GM19351 (cell line): Measurements from ENCODE around the gene SHROOM1.
"Not testable (repeated sequence)": the region's sequence is repeated elsewhere in the genome, so short reads cannot be mapped to it uniquely, and the experiment has no call there.

ENCODE experiments used
- ATAC-seq: cut with Tn5 transposase; IDR thresholded peaks from one replicate; pipeline ENCODE4 v1.9.1; 2021; ENCODE audit warnings: mild to moderate bottlenecking, moderate library complexity; ENCODE audit not compliant: unreplicated experiment

Gene SHROOM1, protein sequence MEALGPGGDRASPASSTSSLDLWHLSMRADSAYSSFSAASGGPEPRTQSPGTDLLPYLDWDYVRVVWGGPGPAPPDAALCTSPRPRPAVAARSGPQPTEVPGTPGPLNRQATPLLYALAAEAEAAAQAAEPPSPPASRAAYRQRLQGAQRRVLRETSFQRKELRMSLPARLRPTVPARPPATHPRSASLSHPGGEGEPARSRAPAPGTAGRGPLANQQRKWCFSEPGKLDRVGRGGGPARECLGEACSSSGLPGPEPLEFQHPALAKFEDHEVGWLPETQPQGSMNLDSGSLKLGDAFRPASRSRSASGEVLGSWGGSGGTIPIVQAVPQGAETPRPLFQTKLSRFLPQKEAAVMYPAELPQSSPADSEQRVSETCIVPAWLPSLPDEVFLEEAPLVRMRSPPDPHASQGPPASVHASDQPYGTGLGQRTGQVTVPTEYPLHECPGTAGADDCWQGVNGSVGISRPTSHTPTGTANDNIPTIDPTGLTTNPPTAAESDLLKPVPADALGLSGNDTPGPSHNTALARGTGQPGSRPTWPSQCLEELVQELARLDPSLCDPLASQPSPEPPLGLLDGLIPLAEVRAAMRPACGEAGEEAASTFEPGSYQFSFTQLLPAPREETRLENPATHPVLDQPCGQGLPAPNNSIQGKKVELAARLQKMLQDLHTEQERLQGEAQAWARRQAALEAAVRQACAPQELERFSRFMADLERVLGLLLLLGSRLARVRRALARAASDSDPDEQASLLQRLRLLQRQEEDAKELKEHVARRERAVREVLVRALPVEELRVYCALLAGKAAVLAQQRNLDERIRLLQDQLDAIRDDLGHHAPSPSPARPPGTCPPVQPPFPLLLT

DNA sequence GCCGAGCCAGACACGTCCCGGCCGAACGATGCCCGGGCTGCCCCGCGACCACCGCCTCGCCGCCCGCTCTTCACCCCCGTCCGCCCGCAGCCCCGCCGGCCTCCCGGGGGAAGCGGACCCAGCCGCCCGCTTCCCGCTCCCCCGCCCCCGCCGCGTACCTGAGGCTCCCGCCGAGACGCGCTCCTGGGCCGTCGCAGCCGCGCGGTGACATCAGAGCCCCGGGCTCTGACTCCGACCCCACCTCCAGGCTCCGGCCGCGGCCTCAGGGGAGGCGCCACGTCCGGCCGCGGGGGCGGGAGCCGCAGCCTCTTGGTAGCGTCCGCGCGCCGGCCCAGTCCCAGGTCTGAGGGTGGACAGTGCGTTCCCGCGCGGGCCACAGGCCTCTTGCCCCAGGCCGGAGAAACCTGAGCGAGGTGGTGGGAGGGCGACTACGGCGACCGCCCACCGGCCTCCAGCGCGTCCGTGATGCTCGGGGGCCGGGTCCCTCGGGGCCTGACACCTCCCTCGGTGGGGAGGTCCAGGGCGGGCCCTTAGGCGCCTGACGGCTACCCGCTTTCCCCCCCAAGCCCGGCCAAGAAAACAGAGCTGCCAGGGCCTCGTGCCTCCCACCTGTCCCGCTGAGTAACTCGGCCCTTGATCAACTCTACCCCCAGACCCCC, at the start of gene SHROOM1:
SHROOM1 (minus strand) TSS at position 212 of the 659 bp plus-strand sequence. CDS start 4,507 bp downstream, outside the sequence.
- peak; percentile 78 for ATAC-seq

DNA sequence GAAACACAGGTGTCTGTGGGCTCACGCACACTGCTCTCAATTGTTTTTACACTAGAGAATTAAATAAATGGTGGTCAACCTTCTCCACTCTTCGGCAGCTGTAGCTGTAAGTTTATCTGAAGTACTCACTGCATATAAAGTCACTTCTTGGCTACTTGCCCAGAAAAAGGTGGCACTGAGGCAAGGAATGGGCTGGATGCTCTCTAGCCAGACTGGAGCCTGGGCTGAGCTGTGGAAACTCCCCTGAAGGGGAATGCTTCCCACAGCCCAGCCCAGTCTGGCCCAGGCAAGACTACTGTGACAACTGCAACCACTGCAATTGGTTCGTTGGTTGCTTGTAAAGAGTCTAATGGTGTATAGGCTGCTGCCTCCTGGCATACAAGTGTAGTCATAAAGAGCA, 47.5 kb upstream of the SHROOM1 start:
- ATAC-seq = no peak

DNA sequence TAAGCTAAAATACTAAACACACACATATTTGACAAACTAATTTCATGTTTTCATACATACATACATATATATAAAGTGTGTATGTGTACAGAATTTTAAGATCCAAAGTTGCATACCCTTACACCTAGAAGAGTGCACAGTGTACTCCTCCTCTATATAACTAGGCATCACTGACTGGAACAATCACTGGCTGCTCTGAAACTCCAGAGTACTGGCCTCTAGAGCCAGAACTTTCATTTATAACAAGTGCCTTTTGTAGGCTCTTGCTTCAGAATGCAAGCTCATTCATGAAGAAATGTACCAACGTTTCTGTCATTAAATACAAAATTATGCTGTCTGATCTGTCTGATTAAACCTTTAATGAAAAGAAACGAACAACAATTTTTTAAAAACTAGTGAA, 47.0 kb upstream of the SHROOM1 start:
- ATAC-seq = no peak

DNA sequence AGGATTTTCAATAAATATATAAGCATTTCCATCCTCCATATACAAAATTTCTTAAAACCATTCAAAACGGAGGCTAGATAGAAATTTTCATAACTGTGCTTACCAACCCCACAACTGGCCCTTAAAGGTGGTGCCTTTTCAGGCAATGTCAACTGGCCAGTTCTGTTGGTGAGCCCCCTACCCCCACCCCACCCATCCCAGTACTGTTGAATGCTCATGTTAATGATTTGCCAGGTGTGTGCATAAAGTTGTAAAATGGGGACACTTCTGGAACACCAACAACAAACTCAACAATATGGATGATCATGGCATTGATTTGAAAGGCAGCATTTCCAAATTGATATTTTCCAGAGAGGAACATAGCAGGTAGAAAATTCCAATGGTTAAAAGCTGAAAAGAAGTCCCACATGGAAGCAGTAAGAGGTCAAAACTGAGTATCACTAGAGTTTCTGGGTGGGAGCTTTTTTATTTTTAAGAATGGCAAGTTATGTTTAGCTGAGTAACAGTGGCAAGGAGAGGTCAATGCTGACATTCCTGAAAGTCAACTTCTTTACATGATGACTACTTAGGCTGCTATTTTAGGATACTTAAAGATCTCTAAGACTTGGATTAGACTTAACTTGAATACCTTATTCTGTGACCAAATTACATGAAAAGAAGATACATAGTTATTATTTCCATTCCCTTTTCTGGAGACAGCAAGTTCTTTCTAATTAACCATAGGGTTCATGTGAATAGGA, 45.7 kb upstream of the SHROOM1 start:
- no peak for ATAC-seq

DNA sequence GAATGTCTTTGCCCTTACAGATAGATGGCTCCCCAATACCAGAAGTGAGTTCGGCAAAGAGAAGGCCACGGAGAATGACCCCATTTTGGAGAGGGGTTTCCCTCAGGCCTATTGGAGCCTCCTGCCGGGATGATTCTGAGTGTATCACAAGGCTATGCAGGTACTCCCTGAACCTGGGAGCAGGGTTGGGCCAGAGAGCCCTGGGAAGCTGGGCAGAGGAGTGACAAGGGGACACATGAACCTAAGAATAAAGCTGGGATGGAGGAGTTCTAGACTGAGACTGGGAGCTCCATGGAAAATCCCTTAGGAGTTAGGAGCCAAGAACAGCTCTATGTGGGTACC, 43.5 kb upstream of the SHROOM1 start:
- ATAC-seq = no peak

DNA sequence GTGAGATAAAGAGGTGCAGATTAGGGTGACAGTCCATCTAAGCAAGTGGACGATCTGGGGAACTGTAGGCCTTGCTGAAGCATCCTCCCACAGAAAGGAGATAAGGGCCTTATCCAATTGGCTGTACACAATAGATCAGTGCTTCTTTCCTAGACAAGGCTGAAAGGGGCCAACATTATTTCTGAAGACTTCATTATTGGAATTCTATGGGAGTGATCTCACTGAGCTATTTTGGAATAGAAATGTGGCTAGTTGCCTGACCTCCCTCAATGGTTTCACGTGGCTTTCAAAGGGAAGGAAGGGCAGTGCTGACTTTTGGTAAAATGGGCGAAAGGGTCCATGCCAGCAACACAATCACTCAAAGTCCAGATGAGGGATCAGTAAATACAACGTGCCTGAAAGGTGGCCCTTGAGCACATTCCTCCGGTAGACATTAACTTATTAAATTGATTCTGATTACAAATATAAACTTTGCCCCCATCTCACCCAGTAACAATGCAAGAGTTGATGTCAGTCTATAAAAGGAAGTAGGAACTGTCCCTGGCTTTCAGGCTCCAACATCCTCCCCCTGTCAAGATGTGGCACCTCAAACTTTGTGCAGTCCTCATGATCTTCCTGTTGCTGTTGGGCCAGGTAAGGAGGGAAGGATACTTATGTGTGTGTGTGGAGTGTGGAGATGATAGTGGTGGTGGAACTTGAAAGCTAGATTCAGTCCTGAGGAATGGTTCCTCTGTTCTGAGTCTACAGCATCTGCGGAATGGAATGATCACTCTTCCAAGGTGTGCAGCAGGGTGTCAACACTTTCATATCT, 42.9 kb upstream of the SHROOM1 start, which contains the start of gene LEAP2:
LEAP2 (plus strand) TSS at position 550 of the 811 bp plus-strand sequence; CDS start at position 577, 27 bp downstream.
- ATAC-seq = no peak

DNA sequence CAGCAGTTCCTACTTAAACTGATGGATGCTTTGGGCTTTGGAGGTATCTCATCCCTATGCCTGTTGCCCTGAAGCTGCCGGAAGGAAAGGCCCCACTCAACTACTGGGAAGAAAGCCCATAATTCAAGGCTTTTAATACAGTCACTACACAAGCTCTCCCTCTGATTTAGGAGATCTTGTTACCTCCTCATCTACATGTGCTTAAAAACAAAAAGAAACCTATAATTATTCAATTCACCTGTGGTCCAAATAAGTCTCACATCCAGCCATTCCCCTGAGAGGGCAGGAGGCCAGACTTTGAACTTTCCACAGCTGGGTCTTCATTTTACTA, 42.3 kb upstream of the SHROOM1 start:
- no peak for ATAC-seq

DNA sequence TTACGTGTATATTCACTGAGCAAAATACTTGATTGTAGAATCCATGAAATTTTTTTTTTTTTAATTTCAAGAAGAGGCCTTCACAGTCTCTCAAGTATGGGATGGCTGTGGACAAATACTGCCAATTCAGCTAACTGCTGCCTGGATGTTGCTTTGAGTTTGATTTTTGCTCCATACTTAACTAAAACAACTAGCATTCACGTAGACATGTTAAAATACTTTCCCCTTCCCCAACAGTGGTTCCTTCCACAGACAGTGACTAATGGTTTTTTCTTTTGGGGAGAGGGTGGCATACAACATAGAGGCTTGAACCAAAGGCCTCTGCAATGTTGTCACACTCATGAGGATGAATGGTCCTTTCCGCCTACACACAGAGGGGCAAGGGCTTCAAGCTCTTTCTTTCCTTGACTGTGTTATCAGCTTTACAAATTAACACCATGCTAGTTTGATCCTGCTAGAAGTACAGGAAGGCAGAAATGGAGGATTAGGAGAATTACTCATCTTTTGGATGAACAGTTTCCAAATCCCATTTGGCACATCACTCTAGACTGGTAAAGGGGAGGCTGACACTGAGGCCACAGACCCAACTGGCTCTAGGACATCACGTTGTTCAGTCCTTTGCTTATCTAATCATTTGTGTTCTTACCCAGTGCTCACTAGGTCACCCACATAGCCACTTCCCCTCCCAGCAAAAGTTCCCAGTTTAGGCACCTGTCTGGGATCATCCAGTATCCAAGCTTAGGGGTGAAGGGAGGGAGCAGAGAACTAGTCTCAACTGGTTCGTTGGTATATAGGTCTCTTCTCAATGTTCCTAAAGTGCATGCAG, 41.2 kb upstream of the SHROOM1 start:
- ATAC-seq = no peak

DNA sequence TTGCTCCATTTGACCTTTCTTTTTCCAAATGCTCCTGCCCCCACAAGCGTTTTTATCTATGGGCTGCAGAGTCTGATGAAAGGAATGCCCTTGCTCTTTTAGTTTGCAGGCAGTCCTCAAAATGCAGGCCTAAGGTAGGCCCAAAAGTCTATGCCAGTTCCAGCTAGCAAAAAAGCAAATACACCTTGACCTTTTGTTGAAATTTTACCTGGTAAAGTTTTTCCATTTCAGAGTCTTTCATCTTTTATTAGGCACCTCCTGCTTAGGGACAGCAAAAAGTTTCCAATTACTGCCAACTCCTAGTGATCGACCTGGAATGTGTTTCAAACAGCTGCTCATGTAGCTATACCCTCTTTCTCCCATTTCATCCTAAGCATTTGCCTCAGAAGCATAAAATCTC, 40.4 kb upstream of the SHROOM1 start:
- ATAC-seq = no peak

DNA sequence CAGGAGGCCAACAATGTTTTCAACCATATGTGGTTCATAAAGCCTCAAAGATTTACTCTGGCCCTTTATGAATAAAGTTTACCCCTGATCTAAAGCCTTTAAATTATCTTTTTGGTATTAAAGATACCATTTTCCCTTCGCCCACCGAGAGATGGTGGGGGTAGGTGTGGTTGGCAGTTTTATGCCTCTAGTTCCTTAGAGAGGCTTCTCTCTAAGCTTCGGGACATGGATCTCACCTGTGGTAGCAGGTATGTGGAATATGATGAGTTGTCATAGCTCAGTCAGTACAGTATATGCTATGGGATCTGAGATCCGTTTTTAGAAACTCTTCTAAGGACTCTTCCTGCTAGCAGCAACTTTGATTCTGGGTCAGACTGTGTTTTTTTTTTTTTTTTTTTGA, 38.3 kb upstream of the SHROOM1 start:
- ATAC-seq = no peak

DNA sequence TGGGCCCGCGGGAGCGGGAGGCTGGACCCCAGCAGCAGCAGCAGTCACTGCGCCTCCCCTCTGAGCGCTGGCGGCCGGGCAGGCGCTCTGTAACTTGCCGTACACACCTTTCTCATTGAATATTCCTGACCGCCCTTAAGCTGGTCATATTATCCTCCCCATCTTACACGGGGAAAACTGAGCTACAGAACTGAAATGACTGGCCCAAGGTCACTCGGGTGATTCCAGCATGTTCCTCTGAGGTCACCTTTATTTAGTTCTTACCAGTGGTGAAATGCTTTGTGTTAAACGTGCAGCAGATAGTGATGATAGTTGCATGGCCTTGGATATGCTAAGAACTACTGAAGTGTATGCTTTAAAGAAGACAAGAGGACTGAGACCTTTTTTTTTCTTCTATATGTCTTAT, 36.6 kb upstream of the SHROOM1 start:
- peak; percentile 11 for ATAC-seq

DNA sequence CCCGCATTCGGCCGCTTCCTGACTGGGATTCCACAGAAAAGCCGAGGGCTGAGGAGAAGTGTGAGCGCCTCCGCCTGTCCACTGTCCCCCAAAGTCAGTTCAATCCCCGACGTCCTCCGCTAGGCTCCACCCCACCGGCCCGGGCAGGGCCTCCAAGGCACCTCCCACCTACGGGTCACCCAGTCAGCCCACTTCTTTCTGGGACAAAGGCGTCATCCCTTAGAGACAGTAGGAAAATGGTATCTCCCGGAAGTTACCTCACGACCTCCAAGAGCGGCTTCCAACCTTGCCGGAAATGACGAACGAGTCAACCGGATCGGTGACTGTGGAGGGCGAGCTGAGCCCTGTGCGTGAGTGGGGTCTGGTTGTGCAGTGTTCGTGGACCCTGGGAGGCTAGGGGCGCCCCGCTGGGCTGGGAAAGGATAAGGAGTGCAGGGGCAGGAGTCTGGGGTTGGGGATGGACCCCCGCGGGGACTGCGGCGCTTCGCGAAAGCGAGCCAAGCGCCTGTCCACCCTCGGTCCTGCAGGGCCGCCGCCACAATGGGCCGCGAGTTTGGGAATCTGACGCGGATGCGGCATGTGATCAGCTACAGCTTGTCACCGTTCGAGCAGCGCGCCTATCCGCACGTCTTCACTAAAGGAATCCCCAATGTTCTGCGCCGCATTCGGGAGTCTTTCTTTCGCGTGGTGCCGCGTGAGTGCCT, 36.0 kb upstream of the SHROOM1 start, which contains the start of the genes GDF9 and UQCRQ:
GDF9 (minus strand) TSS at position 128 of the 704 bp plus-strand sequence. CDS start 1,936 bp downstream, outside the sequence.
UQCRQ (plus strand) TSS at position 301 of the 704 bp plus-strand sequence; CDS start at position 541, 240 bp downstream.
- peak; percentile 99 for ATAC-seq

DNA sequence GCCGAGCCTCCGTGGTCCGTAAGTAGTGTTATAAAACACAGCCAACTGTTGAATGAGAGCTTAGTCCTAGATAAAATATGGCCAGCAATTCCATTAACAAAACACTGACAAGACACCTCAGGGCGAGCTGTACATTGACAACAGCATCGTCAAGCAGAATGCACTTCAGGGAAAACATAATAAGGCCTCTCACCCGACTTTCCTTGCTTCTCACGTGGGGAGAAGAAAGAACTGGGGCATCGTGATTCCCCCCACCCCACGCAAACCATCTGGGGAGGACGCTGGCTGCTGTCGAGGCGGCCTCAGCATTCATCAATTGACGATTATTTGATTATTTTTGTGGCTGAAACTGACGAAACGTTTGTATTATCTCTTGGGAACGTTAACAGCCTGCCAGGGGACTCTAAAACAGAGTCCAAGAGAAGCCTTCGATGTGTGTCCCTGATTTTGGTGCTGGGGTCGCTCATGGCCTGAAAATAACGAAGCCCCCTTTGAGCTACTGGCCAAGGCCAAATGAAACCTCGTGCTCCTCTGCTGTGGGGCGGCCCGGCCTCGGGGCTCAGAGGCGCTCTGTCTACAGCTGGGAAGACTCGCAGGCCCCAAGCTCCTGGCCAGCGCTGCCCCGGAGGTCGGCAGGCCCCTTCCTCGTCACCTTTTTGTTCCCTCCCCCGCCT, 35.4 kb upstream of the SHROOM1 start:
- ATAC-seq = peak; percentile 24

DNA sequence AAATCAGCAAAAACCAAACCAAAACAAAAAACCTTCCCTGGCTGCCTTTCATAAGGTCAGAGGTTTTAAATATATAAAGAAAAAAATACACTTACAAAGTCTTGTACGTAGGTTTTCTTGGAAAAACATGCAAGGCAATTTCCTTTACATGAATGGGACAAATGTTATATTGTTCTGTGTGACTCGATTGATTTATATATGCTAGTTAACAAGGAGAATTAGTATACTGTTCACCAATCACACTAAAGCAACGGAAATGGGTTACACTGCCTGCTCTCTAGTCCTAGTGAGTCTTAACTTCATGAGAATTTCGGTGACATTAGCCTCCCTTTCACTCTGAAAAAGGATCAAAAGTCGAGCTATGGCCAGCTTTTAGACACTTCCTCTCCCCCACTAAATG, 30.3 kb upstream of the SHROOM1 start:
- ATAC-seq = no peak

DNA sequence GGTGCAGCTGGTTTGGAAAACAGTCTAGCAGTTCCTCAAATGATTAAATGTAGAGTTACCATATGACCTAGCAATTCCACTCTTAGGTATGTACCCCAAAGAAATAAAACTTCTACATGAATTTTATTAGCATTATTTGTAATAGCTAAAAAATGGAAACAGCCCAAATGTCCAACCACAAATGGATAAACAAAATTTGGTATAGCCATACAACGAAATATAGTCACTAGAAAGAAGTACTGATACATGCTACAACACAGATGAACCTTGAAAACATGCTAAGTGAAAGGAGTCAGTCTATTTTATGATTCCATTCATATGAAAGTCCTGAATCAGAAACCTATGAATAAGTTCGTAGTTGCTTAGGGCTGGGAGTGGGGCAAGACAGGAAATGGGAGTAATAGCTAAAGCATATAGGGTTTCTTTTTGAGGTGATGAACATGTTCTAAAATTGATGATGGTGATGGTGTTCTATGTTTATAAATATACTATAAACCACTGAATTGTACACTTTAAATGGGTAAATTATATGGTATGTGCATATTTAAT, 29.5 kb upstream of the SHROOM1 start:
- ATAC-seq = no peak

DNA sequence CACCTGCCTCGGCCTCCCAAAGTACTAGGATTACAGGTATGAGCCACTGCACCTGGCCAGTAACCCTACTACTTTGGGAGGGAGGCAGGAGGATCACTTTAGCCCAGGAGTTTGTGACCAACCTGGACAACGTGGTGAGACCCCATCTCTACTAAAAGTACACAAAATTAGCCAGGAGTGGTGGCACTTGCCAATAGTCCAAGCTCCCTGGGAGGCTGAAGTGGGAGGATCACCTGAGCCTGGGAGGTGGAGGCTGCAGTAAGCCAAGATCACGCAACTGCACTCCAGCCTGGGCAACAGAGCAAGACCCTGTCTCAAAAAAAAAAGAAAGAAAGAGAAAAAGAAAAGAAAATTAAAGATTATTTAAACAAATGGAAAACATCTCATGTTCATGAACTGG, 25.6 kb upstream of the SHROOM1 start:
- ATAC-seq = no peak

DNA sequence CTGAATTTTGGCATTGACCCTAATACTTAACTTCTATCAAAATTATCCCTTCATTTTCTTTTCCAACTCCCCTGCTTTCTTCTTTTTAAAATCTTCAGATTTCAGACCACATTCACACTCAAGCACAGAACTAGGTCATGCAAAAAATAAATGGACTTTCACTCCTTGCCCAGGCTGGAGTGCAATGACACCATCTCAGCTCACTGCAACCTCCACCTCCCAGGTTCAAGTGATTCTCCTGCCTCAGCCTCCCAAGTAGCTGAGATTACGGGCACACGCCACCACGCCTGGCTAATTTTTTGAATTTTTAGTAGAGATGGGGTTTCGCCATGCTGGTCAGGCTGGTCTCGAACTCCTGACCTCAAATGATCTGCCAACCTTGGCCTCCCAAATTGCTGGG, 24.5 kb upstream of the SHROOM1 start:
- not testable (repeated sequence) for ATAC-seq
